Astrocyte (in vitro differentiated cells and primary cell): ENCODE data around the gene RAB11FIP5. TPM values are rescaled to one million over a fixed set of nuclear protein-coding genes. Genes with fewer than 3 reads are reported as not detected.
"Not testable (repeated sequence)": the region's sequence is repeated elsewhere in the genome, so short reads cannot be mapped to it uniquely, and the experiment has no call there.

Source experiments
- DNase-seq: peaks from one replicate; pipeline ENCODE4 v3.0.0-alpha.2; 2010; ENCODE audit warnings: low read depth
- FAIRE-seq: peaks from 2 replicates; lab custom pipeline; 2011; peaks lifted over from hg19 to GRCh38; lab: Jason Lieb, UNC
- H2AFZ ChIP-seq: 2 replicates; pipeline ENCODE4 v1.6.0; 2012; ENCODE audit warnings: low read depth, low read length, inconsistent platforms
- H3K27ac ChIP-seq: 2 replicates; pipeline ENCODE4 v1.5.1; 2011; ENCODE audit warnings: low read depth, low read length, inconsistent platforms
- H3K27me3 ChIP-seq: 2 replicates; pipeline ENCODE4 v1.6.0; 2011; ENCODE audit warnings: low read length, inconsistent platforms; ENCODE audit not compliant: insufficient read depth
- H3K36me3 ChIP-seq: 2 replicates; pipeline ENCODE4 v1.5.1; 2011; ENCODE audit warnings: low read length, inconsistent platforms; ENCODE audit not compliant: insufficient read depth
- H3K4me1 ChIP-seq: 2 replicates; pipeline ENCODE4 v1.5.1; 2011; ENCODE audit warnings: low read length, inconsistent platforms; ENCODE audit not compliant: insufficient read depth
- H3K4me2 ChIP-seq: 2 replicates; pipeline ENCODE4 v1.6.0; 2012; ENCODE audit warnings: low read length, inconsistent platforms
- H3K4me3 ChIP-seq: 2 replicates; pipeline ENCODE4 v1.5.1; 2011; ENCODE audit warnings: low read depth, mild to moderate bottlenecking, low read length, inconsistent platforms; ENCODE audit not compliant: insufficient read depth
- H3K79me2 ChIP-seq: 2 replicates; pipeline ENCODE4 v1.6.0; 2012; ENCODE audit warnings: mild to moderate bottlenecking, low read length, inconsistent platforms; ENCODE audit not compliant: insufficient read depth
- H3K9ac ChIP-seq: 2 replicates; pipeline ENCODE4 v1.6.0; 2012; ENCODE audit warnings: mild to moderate bottlenecking, low read length, inconsistent platforms
- H3K9me3 ChIP-seq: 2 replicates; pipeline ENCODE4 v1.5.1; 2012; ENCODE audit warnings: low read depth, mild to moderate bottlenecking, low read length, inconsistent platforms; ENCODE audit not compliant: insufficient read depth
- H4K20me1 ChIP-seq: 2 replicates; pipeline ENCODE4 v1.6.0; 2012; ENCODE audit warnings: low read length, inconsistent platforms; ENCODE audit not compliant: insufficient read depth
- H3K27ac Mint-ChIP-seq: one replicate; pipeline ENCODE4 v1.8.0; 2021; ENCODE audit warnings: mild to moderate bottlenecking, mixed read lengths; ENCODE audit not compliant: unreplicated experiment
- H3K27me3 Mint-ChIP-seq: one replicate; pipeline ENCODE4 v1.8.0; 2021; ENCODE audit warnings: low read depth, mixed read lengths; ENCODE audit not compliant: unreplicated experiment
- H3K36me3 Mint-ChIP-seq: one replicate; pipeline ENCODE4 v1.8.0; 2021; ENCODE audit warnings: low read depth, mixed read lengths; ENCODE audit not compliant: unreplicated experiment
- H3K4me1 Mint-ChIP-seq: one replicate; pipeline ENCODE4 v1.8.0; 2021; ENCODE audit warnings: low read depth, mixed read lengths; ENCODE audit not compliant: unreplicated experiment
- H3K4me3 Mint-ChIP-seq: one replicate; pipeline ENCODE4 v1.8.0; 2021; ENCODE audit warnings: mild to moderate bottlenecking, moderate library complexity, mixed read lengths; ENCODE audit not compliant: unreplicated experiment
- H3K9me3 Mint-ChIP-seq: one replicate; pipeline ENCODE4 v1.8.0; 2021; ENCODE audit warnings: mild to moderate bottlenecking, mixed read lengths; ENCODE audit not compliant: unreplicated experiment
- EZH2 ChIP-seq: IDR thresholded peaks from 2 replicates; pipeline ENCODE4 v1.6.1; 2012; ENCODE audit warnings: mild to moderate bottlenecking, low read length, inconsistent platforms; ENCODE audit not compliant: insufficient read depth
- total RNA-seq: library from RNA; stranded (reverse); gene quantifications from 2 replicates; pipeline ENCODE4 v1.2.1, GENCODE V29; 2021
- TF ChIP-seq, protein P1 (sequence below): IDR thresholded peaks from 2 replicates; pipeline ENCODE4 v1.5.1; 2011; ENCODE audit warnings: low read depth, mild to moderate bottlenecking, inconsistent platforms, low read length, moderate library complexity; ENCODE audit not compliant: insufficient read depth

The RAB11FIP5 gene
- total RNA-seq, 1 donor from 2014 or later, result 56.0 TPM

DNA sequence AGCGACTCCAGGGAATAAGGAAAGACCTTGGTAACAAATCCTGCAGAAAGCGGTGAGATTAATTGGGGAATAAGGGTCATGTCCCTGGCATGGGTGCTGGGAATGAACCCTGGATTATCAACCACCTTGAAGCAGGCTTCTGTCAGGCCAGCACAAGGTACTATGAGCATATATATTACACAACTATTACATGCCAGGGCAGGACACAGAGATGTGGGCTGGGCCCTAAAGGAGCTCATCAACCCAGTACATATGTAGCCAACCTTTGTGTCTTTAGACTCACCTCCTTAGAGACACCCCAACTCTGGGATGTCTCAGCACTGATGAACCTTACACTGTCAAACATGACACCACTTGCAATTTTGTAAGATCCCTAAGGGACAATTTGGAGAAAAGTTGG, 44.6 kb downstream of the RAB11FIP5 start:
- peaks cover 7% of the 10 kb centered on the region for H3K36me3 Mint-ChIP-seq
- H3K9me3 Mint-ChIP-seq, result no peaks in the 10 kb centered on the region

DNA sequence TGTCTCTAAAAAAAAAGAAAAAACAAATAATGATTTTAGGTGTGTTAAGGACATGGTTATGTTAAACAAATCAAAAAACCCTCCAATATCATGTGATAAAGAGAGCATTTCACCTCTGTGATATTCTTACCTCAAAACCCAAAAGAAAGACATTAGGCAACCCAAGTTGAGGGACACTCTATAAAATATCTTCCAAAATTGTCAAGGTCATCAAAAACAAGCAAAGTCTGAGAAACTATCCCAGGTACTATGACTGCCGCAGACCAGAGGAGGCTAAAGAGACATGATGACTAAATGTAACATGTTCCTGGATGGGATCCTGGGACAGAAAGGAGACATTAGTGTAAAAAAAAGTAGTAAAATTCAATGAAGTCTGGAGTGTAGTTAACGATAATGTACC, 45.7 kb downstream of the RAB11FIP5 start:
- Mint-ChIP-seq H3K27me3 (no peaks in the 10 kb centered on the region), H3K27ac (no peak overlapping the region), H3K4me1 (peaks cover 43% of the 10 kb centered on the region), H3K4me3 (no peak overlapping the region), H3K36me3 (peaks cover 6% of the 10 kb centered on the region), H3K9me3 (no peaks in the 10 kb centered on the region)
- no peak for FAIRE-seq
- DNase-seq, result no peak
- Histone ChIP-seq H3K4me2 (no peak overlapping the region), H3K9me3 (no peaks in the 10 kb centered on the region), H4K20me1 (peaks cover 27% of the 10 kb centered on the region), H3K9ac (no peak overlapping the region), H3K27me3 (no peaks in the 10 kb centered on the region), H3K36me3 (peaks cover 3% of the 10 kb centered on the region), H3K79me2 (peaks cover 72% of the 10 kb centered on the region), H3K4me1 (peaks cover 45% of the 10 kb centered on the region), H3K27ac (no peak overlapping the region), H3K4me3 (no peak overlapping the region), H2AFZ (no peak overlapping the region)
- TF ChIP-seq EZH2, result no peak
- TF ChIP-seq, protein P1, sequence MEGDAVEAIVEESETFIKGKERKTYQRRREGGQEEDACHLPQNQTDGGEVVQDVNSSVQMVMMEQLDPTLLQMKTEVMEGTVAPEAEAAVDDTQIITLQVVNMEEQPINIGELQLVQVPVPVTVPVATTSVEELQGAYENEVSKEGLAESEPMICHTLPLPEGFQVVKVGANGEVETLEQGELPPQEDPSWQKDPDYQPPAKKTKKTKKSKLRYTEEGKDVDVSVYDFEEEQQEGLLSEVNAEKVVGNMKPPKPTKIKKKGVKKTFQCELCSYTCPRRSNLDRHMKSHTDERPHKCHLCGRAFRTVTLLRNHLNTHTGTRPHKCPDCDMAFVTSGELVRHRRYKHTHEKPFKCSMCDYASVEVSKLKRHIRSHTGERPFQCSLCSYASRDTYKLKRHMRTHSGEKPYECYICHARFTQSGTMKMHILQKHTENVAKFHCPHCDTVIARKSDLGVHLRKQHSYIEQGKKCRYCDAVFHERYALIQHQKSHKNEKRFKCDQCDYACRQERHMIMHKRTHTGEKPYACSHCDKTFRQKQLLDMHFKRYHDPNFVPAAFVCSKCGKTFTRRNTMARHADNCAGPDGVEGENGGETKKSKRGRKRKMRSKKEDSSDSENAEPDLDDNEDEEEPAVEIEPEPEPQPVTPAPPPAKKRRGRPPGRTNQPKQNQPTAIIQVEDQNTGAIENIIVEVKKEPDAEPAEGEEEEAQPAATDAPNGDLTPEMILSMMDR, result no peak

More for the DNA sequence above, 44.6 kb downstream of the RAB11FIP5 start:
- H3K36me3 ChIP-seq, result peaks cover 3% of the 10 kb centered on the region
- H3K27me3 ChIP-seq, result no peaks in the 10 kb centered on the region
- Mint-ChIP-seq H3K27me3 (no peaks in the 10 kb centered on the region), H3K27ac (no peak overlapping the region), H3K4me3 (peak overlapping the region; percentile 91), H3K4me1 (peaks cover 38% of the 10 kb centered on the region)
- no peaks in the 10 kb centered on the region for H3K9me3 ChIP-seq
- H4K20me1 ChIP-seq, result peaks cover 28% of the 10 kb centered on the region
- peaks cover 39% of the 10 kb centered on the region for H3K4me1 ChIP-seq
- DNase-seq (no peak), FAIRE-seq (no peak)
- no peak overlapping the region for H3K4me3 ChIP-seq
- H3K27ac ChIP-seq, result no peak overlapping the region
- no peak overlapping the region for H3K9ac ChIP-seq
- peaks cover 61% of the 10 kb centered on the region for H3K79me2 ChIP-seq
- H2AFZ ChIP-seq, result no peak overlapping the region
- H3K4me2 ChIP-seq, result peak overlapping the region; percentile 99
- TF ChIP-seq EZH2, result no peak
- TF ChIP-seq, protein P1, result no peak

DNA sequence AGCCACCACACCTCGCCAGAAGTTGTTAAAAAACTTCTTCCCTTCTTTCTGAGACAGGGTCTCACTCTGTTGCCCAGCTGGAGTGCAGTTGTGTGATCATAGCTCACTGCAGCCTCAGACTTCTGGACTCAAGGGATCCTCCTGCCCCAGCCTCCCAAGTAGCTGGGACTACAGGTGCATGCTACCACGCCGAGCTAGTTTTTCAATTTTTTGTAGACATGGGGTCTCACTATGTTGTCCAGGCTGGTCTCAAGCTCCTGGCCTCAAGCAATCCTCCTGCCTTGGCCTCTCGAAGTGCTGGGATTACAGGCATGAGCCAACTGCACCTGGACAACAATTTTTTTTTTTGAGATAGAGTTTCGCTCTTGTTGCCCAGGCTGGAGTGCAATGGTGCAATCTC, 47.7 kb downstream of the RAB11FIP5 start:
- not testable (repeated sequence) for H3K27me3 Mint-ChIP-seq, H3K9ac ChIP-seq, H3K27ac Mint-ChIP-seq, H3K36me3 Mint-ChIP-seq, H3K27me3 ChIP-seq, H3K36me3 ChIP-seq, H2AFZ ChIP-seq, H3K9me3 Mint-ChIP-seq, FAIRE-seq, H3K9me3 ChIP-seq, DNase-seq, H3K4me3 Mint-ChIP-seq, H3K4me3 ChIP-seq
- H4K20me1 ChIP-seq, result peaks cover 24% of the 10 kb centered on the region
- H3K4me1 Mint-ChIP-seq, result peaks cover 40% of the 10 kb centered on the region
- peak overlapping the region; percentile 92 for H3K27ac ChIP-seq
- peaks cover 75% of the 10 kb centered on the region for H3K79me2 ChIP-seq
- H3K4me2 ChIP-seq, result peak overlapping the region; percentile 83
- peaks cover 37% of the 10 kb centered on the region for H3K4me1 ChIP-seq
